Activated naive CD4-positive, alpha-beta T cell treated with Interleukin-2 at 50 U/mL for 16 hours (primary cell): ENCODE data around the gene AGAP2.
"Not testable (repeated sequence)": the region's sequence is repeated elsewhere in the genome, so short reads cannot be mapped to it uniquely, and the experiment has no call there.

ENCODE experiments used
- DNase-seq: peaks from one replicate; pipeline ENCODE4 v3.0.0-alpha.2; 2020

Gene AGAP2

GRCh38 chr12:57735198-57735855, 3.2 kb downstream of the AGAP2 start:
- no peak for DNase-seq

GRCh38 chr12:57734591-57734990, 4.0 kb downstream of the AGAP2 start:
- DNase-seq: no peak

- no peak for DNase-seq
These were observed 4.6 kb downstream of the AGAP2 start for GRCh38 chr12:57733928-57734327.

- DNase-seq: no peak
These were observed 5.6 kb downstream of the AGAP2 start for GRCh38 chr12:57732726-57733593.

GRCh38 chr12:57732270-57732669, 6.3 kb downstream of the AGAP2 start:
- no peak for DNase-seq

GRCh38 chr12:57731411-57732080, 7.0 kb downstream of the AGAP2 start:
- no peak for DNase-seq

GRCh38 chr12:57730336-57731067, 8.0 kb downstream of the AGAP2 start:
- DNase-seq: no peak

- no peak for DNase-seq
These were observed 9.2 kb downstream of the AGAP2 start for GRCh38 chr12:57729321-57729844.

- no peak for DNase-seq
These were observed 10.7 kb downstream of the AGAP2 start for GRCh38 chr12:57727758-57728395.

GRCh38 chr12:57726884-57727757, 11.4 kb downstream of the AGAP2 start:
- DNase-seq: no peak

- peak; percentile 14 for DNase-seq
These were observed 12.2 kb downstream of the AGAP2 start for GRCh38 chr12:57726151-57726883.

GRCh38 chr12:57725851-57726150, 12.7 kb downstream of the AGAP2 start:
- DNase-seq: no peak

GRCh38 chr12:57724936-57725740, 13.4 kb downstream of the AGAP2 start:
- no peak for DNase-seq

- no peak for DNase-seq
These were observed 14.3 kb downstream of the AGAP2 start for GRCh38 chr12:57724003-57724935.

GRCh38 chr12:57723630-57723962, 14.9 kb downstream of the AGAP2 start:
- no peak for DNase-seq

GRCh38 chr12:57722716-57723629, 15.6 kb downstream of the AGAP2 start:
- no peak for DNase-seq

GRCh38 chr12:57721846-57722608, 16.5 kb downstream of the AGAP2 start:
- DNase-seq: not testable (repeated sequence)
